ENCODE data around the gene BORCS6. TPM values are rescaled to one million over a fixed set of nuclear protein-coding genes. Genes with fewer than 3 reads are reported as not detected.
A peak's percentile ranks its signal among the peaks of the same experiment; 100 is the strongest.

Gene BORCS6
- total and polyA plus RNA-seq, 10 donors: 9.5 to 16.5 (median 12.3) TPM

GRCh38 chr17:8234361-8235270, 44.6 kb upstream of the BORCS6 start:
- no peak for DNase-seq
- peaks cover 0 to 6% (median 0%) of the 10 kb centered on the region in 6 donors for H3K4me1 ChIP-seq
- H3K36me3 ChIP-seq: peaks cover 17 to 100% (median 98%) of the 10 kb centered on the region in 6 donors
- no peak for TF ChIP-seq CTCF (IDR thresholded peaks at IDR 0.05 in 8 of 11, conservative IDR thresholded peaks at IDR 0.05 in 3 of 11)
- TF ChIP-seq POLR2AphosphoS5 (IDR thresholded peaks at IDR 0.05): peak in 1 of 3 donors; percentile 42
- no peak for TF ChIP-seq POLR2A (IDR thresholded peaks at IDR 0.05)
- intact Hi-C loops (cut with DNase I; ENCODE audit: low total_unique reads): no loop called here
- H3K9me3 ChIP-seq: no peaks in the 10 kb centered on the region
- no peak overlapping the region for H3K27ac ChIP-seq
- 93 to 94% (median 93%) methylated on average over 21 of the region's 21 CpGs for WGBS, 5 donors
- H3K4me3 ChIP-seq: no peak overlapping the region
- no peaks in the 10 kb centered on the region for H3K27me3 ChIP-seq (replicated peaks in 1 of 7)

- Histone ChIP-seq H3K4me3 (no peak overlapping the region), H3K36me3 (peaks cover 17 to 99% (median 93%) of the 10 kb centered on the region in 6 donors), H3K9me3 (no peaks in the 10 kb centered on the region), H3K27me3 (replicated peaks in 1 of 7) (no peaks in the 10 kb centered on the region), H3K4me1 (peaks cover 0 to 16% (median 7%) of the 10 kb centered on the region in 6 donors), H3K27ac (no peak overlapping the region)
- DNase-seq: no peak
- no peak for TF ChIP-seq POLR2AphosphoS5 (IDR thresholded peaks at IDR 0.05)
- TF ChIP-seq CTCF (IDR thresholded peaks at IDR 0.05 in 8 of 11, conservative IDR thresholded peaks at IDR 0.05 in 3 of 11): no peak
- no peak for TF ChIP-seq POLR2A (IDR thresholded peaks at IDR 0.05)
- WGBS, 5 donors: 90 to 97% (median 96%) methylated on average over 10 of the region's 10 CpGs
- intact Hi-C loops (cut with DNase I; ENCODE audit: low total_unique reads): no loop called here
Measured at GRCh38 chr17:8231701-8232100, 41.7 kb upstream of the BORCS6 start.

- Histone ChIP-seq H3K27me3 (replicated peaks in 1 of 7) (no peaks in the 10 kb centered on the region), H3K36me3 (peaks cover 3 to 54% (median 49%) of the 10 kb centered on the region in 6 donors), H3K4me3 (peak overlapping the region in 3 of 8 donors; percentile 9 to 44 (median 27)), H3K27ac (peak overlapping the region in 7 of 8 donors; percentile 67 to 97 (median 76)), H3K4me1 (peaks cover 12 to 52% (median 34%) of the 10 kb centered on the region in 6 donors), H3K9me3 (no peaks in the 10 kb centered on the region)
- TF ChIP-seq POLR2A (IDR thresholded peaks at IDR 0.05) (no peak), POLR2AphosphoS5 (IDR thresholded peaks at IDR 0.05) (no peak), CTCF (IDR thresholded peaks at IDR 0.05 in 8 of 11, conservative IDR thresholded peaks at IDR 0.05 in 3 of 11) (no peak)
- no peak for DNase-seq
- intact Hi-C loops (cut with DNase I; ENCODE audit: low total_unique reads): loop anchor here (10.0 kb wide), 1 partner anchor 68 kb away; the partner anchor contains the start of gene SLC25A35
- 83 to 95% (median 92%) methylated on average over 4 of the region's 4 CpGs for WGBS, 5 donors
Measured at GRCh38 chr17:8227238-8227581, 37.2 kb upstream of the BORCS6 start.
